ENCODE data around the gene KLHL18. TPM values are rescaled to one million over a fixed set of nuclear protein-coding genes. Genes with fewer than 3 reads are reported as not detected.

KLHL18 gene
- total RNA-seq, 4 donors from 2014 or later, result 32.7 to 51.0 (median 44.5) TPM

DNA sequence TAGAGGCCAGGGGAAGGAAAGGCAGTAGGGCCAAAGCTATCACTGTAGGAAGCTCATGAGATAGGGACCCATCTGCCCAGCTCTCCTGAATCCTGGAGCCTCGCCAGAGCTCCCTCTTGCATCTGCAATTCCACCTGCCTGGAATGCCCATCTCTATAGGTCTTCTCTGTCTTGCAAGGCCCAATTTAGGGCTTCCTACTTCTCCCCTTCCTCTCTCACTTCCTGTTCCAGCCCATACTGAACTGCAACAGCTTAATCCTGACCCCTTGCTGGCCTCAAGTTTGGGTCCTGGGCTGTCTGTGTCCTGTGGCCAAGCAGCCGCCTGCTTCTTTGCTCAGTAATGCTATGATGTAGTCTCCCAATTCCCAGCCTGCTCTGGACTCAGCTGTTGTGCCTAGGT lies 94.4 kb downstream of the KLHL18 start:
- intact Hi-C loops (cut with DNase I; ENCODE audit: low total_unique reads), result no loop called here

DNA sequence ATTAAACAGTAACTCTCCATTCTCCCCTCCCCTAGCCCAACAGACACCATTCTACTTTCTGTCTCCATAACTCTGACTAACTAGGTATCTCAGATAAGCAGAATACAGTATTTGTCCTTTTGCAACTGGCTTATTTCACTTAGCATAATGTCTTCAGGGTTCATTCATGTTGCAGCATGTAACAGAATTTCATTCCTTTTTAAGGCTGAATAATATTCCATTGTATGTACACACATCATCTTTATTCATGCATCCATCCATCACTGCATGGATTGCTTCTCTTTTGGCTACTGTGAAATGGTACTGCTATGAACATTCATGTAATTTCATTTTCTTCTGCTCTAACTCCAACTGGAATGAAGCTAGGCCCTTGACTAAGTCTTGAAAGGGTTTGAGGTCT lies 96.1 kb downstream of the KLHL18 start:
- no peak overlapping the region for H3K4me3 ChIP-seq (ENCODE audit: low read depth, poor library complexity, severe bottlenecking)
- TF ChIP-seq POLR2A (IDR thresholded peaks at IDR 0.05), result no peak
- TF ChIP-seq, protein P1, sequence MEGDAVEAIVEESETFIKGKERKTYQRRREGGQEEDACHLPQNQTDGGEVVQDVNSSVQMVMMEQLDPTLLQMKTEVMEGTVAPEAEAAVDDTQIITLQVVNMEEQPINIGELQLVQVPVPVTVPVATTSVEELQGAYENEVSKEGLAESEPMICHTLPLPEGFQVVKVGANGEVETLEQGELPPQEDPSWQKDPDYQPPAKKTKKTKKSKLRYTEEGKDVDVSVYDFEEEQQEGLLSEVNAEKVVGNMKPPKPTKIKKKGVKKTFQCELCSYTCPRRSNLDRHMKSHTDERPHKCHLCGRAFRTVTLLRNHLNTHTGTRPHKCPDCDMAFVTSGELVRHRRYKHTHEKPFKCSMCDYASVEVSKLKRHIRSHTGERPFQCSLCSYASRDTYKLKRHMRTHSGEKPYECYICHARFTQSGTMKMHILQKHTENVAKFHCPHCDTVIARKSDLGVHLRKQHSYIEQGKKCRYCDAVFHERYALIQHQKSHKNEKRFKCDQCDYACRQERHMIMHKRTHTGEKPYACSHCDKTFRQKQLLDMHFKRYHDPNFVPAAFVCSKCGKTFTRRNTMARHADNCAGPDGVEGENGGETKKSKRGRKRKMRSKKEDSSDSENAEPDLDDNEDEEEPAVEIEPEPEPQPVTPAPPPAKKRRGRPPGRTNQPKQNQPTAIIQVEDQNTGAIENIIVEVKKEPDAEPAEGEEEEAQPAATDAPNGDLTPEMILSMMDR (IDR thresholded peaks at IDR 0.05), result no peak
- no peak for DNase-seq (ENCODE audit: low spot score in 2 of 2)
- intact Hi-C loops (cut with DNase I; ENCODE audit: low total_unique reads), result no loop called here

More for the DNA sequence above, 94.4 kb downstream of the KLHL18 start:
- no peak overlapping the region for H3K4me3 ChIP-seq (ENCODE audit: low read depth, poor library complexity, severe bottlenecking)
- TF ChIP-seq, protein P1 (IDR thresholded peaks at IDR 0.05), result no peak
- WGBS, 2 donors, result 95 to 96% methylated on average over 2 of the region's 2 CpGs
- no peak for DNase-seq (ENCODE audit: low spot score in 2 of 2)

DNA sequence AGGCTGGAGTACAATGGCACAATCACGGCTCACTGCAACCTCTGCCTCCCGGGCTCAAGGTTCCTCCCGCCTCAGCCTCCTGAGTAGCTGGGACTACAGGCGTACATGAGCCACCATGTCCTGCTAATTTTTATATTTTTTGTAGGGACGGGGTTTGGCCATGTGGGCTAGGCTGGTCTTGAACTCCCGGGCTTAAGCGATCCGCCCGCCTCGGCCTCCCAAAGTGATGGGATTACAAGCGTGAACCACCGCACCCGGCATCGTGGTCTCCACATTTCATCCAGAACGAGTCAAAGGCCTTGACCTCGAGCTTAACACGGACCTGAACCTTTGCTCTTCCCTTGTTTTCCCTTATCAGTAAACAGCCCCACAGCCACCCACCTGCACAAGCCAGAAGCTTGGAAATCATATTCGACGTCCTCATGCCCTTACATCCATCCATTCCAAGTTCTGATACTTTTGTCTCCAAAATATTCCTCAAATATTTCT lies 96.7 kb downstream of the KLHL18 start:
- intact Hi-C loops (cut with DNase I; ENCODE audit: low total_unique reads), result no loop called here
- TF ChIP-seq, protein P1 (IDR thresholded peaks at IDR 0.05), result no peak
- H3K4me3 ChIP-seq (ENCODE audit: low read depth, poor library complexity, severe bottlenecking), result no peak overlapping the region
- WGBS, 2 donors, result 86 to 89% methylated on average over 19 of the region's 19 CpGs
- no peak for DNase-seq (ENCODE audit: low spot score in 2 of 2)

DNA sequence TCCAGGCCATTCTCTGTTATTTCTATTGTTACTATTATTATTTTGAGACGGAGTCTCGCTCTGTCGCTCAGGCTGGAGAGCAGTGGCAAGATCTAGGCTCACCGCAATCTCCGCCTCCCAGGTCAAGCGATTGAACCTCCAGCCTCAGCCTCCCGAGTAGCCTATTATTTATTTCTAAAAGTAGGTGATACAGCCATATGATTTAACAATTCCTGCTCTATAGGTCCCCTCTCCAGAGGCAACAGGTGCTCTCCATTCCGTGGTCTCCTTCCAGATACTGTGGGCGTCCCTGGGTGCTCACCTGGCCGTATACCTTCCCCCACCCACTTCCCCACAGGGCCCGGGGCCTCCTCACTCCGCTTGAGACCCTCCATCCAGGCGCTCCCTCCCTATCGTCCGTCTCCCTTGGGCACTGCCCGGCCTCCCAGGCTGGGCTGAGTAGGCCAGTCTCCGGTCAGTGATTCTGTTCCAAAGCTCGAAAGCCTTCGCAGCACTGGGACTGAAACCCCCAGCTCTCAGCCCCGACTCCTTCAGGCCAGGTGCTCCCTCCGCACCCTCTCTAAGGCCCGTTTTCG lies 97.4 kb downstream of the KLHL18 start:
- WGBS, 2 donors, result 13 to 17% methylated on average over 19 to 22 of the region's 23 CpGs
- no peak for TF ChIP-seq POLR2A (IDR thresholded peaks at IDR 0.05)
- TF ChIP-seq, protein P1 (IDR thresholded peaks at IDR 0.05), result no peak
- peak overlapping the region; percentile 75 for H3K4me3 ChIP-seq (ENCODE audit: low read depth, poor library complexity, severe bottlenecking)
- no peak for DNase-seq (ENCODE audit: low spot score in 2 of 2)
- intact Hi-C loops (cut with DNase I; ENCODE audit: low total_unique reads), result no loop called here

DNA sequence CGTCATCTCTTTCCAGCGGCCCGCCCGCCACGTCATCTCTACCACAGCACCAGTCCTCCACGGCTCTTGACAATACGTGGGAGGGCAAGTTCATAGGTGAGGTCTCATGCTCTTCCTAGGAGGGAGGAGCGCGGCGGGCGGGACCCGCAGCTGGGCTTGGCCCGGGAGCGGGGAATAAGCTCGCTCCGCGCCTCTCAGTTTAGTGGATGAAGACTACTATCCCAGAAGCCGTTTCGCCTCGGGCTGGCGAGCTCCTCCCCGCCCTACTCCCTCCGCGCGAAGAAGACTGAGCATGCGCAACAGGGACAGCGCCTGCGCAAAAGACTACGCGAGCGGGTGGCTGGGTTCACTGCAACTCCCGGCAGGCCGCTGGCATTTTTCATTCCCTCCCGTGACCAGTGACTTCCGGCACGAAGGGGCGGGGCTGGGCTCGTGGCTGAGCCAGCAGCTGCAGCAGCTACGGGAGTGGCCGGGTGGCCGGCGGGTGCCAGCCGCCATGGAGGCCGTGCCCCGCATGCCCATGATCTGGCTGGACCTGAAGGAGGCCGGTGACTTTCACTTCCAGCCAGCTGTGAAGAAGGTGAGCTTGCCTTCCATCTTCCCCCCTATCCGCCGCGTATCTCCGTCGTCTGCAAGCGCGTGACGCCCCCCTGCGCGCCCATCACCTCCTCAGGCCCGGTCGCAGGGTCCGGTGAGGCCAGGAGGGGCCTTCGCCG lies 98.0 kb downstream of the KLHL18 start, which contains the start of gene PTPN23:
TSS of gene PTPN23 (plus strand) at position 421 of the 716 bp plus-strand sequence. CDS start at position 497, 76 bp downstream.
- peak; percentile 99 to 100 for DNase-seq (ENCODE audit: low spot score in 2 of 2)
- H3K4me3 ChIP-seq (ENCODE audit: low read depth, poor library complexity, severe bottlenecking), result peak within 1 kb of the TSS; percentile 94
- WGBS, 2 donors, result 1% methylated on average over 47 to 50 of the region's 61 CpGs
- TF ChIP-seq, protein P1 (IDR thresholded peaks at IDR 0.05), result no peak
- TF ChIP-seq POLR2A (IDR thresholded peaks at IDR 0.05), result peak in 1 of 2 donors; percentile 63
- intact Hi-C loops (cut with DNase I; ENCODE audit: low total_unique reads), result no loop called here

All from lower leg skin (tissue), 4 donors.